Dermis blood vessel endothelial cell (primary cell): ENCODE data around the gene NKD2. TPM values are rescaled to one million over a fixed set of nuclear protein-coding genes. Genes with fewer than 3 reads are reported as not detected.
"Not testable (repeated sequence)": the region's sequence is repeated elsewhere in the genome, so short reads cannot be mapped to it uniquely, and the experiment has no call there.

ENCODE experiments used
- DNase-seq: peaks from one replicate; pipeline ENCODE4 v3.0.0; 2010
- total RNA-seq: library from RNA; depleted of rRNA; stranded (reverse); fragments of >200 nt; gene quantifications from 2 replicates; pipeline ENCODE4 v1.2.3, GENCODE V29; 2014

NKD2 gene
- total RNA-seq, 1 donor from 2014 or later = 0.17 TPM

GRCh38 chr5:979100-979817 lies 29.3 kb upstream of the NKD2 start:
- no peak for DNase-seq

DNA sequence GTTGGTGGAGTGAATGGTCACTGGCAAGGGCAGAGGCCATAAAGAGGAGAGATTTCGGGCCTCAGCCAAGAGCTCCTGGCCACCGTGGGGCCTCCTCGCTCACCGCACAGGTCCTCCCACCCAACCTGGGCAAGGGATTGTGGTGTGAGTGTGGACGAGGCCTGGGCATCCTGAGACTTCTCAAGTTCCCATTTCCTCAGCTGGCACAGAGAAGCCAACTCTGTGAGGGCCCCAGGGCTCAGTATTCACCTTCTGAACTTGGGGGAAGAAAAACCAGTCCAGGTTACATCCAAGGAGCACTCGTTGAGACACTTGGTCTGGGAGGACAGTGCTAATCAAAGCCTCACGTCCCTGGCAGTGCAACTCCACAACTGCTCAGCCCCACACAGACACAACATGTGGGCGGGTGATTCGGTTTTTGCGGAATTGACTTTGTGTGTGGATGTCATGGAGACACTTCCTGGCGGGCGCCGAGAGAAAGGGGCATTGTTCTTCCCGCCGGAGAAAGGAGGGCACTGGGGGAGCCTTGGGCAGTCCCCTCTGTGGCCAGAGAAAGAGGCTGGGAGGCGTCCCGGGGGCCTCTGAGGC lies 28.5 kb upstream of the NKD2 start:
- DNase-seq = peak; percentile 83

- peak; percentile 21 for DNase-seq
Measured at GRCh38 chr5:980966-981365, 27.6 kb upstream of the NKD2 start.

DNA sequence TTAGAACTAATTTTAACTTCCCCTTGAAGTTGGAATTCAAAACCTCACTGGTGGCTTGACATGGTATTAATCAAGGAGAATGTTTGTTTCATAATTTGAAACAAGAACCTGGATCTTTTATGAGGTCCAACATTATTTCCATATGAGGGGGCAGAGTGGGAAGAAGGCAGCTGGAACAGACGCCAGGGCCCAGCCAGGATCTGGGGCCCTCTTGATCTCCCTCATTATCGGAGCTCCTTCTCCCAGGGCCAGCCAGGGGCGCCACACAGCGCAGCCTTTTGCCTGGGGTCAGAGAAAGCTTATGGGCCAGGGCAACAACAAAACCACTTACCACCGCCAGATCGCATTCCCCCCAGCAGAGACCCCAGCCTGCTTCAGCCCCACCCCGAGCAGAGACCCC lies 27.1 kb upstream of the NKD2 start:
- no peak for DNase-seq

DNA sequence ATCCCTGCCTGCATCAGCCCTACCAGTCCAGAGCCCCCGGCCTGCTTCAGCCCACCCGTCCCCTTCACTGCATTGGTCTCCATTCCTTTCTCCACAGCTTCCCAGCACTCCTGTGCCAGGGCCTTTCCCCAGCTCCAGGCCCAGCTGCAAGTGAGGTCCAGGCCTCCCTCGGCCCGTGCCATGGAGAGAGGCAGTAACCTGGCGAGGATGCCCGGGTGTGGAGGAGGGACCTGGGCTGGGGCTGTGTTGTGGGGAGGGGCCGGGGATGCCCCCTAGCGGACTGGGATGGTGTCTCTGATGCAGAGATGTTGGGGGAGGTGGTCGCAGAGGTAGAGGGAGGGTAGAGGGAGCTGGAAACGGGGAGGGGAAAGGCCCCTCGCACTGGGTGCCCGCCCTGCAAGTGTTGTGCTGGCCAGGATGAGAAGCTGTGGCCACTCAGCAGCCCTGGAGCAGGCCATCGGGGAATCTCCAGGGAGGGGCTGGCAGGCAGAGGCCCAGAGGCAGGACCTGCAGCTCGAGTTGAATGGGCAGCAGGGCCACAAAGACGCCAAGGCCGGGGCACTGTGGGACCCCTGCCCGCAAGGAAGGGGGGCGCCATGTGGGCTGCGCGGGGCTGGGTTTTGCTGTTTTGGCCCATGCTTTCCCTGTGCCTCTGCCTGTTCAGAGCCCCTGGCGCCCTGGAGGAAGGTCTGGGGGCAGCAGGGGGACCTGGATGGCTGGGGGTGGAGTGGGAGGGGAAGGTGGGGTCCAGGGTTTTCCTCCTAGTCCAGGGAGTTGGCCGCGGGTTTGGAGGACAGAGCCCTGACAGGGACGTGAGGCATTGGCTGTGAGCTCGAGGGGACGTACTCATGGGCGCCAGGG lies 26.0 kb upstream of the NKD2 start:
- peak; percentile 39 for DNase-seq

DNA sequence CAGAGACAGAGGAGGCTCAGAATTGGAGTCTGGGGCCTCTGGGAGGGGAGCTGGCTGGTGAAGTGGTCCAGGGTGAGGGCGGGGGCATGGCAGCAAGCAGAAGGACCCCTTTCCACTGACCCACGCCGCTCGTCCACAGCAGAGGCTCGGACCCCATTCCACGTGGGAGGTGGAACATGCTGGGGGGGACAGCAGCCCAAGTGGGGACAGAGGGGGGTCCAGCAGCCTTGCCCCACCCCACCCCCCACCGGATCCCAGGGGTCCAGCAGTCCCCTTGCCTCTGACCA lies 25.4 kb upstream of the NKD2 start:
- DNase-seq = no peak

- DNase-seq = no peak
Measured at GRCh38 chr5:983568-983967, 25.0 kb upstream of the NKD2 start.

- DNase-seq = no peak
Measured at GRCh38 chr5:984774-985173, 23.8 kb upstream of the NKD2 start.

DNA sequence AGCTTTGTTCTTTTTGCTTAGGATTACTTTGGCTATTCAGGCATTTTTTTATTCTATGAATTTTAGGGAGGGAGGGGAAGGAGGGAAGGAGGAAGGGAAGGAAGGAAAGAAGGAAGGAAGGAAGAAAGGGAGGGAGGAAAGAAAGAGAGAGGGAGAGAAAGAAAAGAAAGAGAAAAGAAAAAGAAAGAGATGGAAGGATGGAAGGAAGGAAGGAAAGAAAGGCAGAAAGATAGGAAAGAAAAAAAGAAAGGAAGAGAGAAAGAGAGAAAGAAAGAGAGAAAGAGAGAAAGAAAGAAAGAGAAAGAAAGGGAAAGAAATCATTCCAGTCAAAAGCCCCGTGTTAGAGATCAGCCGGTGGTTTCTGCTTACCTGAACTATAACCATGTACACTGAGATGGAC lies 20.8 kb upstream of the NKD2 start:
- no peak for DNase-seq

DNA sequence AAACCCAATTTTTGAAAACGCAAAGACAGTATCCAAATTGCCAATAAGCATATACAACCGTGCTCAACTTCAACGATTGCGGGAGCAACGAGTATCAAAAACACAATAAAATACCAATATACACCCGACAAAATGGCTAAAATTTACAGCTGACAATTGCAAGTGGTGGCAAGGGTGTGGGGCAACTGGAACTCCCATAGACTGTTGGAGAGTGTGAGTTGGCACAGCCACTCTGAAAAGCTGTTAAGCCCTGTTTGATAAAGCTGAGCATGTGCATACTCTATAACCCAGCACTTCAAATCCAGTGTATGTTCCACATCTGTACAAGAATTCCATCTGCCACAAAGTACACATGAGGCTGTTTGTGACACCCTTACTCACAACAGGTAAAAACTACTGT lies 20.3 kb upstream of the NKD2 start:
- DNase-seq = no peak

- peak; percentile 76 for DNase-seq
Measured at GRCh38 chr5:989961-990530, 18.6 kb upstream of the NKD2 start.

GRCh38 chr5:991472-992267 lies 16.9 kb upstream of the NKD2 start:
- no peak for DNase-seq

- no peak for DNase-seq
Measured at GRCh38 chr5:994272-994607, 14.4 kb upstream of the NKD2 start.

DNA sequence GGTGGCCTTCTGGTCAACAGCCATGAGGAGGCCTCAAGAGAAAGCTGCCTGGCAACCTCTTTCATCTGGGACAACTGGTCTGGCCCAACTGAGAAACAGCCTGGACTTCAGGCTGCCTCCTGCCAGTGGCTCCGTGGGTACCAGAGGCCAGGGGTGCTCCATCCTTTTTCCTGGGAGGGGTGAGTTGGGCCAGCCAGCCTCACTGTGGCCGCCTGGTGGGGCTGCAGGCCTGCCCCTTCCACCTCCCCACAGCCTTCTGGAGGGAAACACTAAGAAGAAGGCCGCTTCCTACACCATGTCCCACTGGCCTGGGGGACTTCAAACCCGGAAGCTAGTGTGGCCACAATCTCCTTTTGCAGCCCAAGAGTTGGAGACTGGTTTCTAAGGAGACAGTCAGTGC lies 13.8 kb upstream of the NKD2 start:
- DNase-seq = no peak

GRCh38 chr5:995318-995717 lies 13.3 kb upstream of the NKD2 start:
- no peak for DNase-seq

- no peak for DNase-seq
Measured at GRCh38 chr5:997001-997474, 11.6 kb upstream of the NKD2 start.

- no peak for DNase-seq
Measured at GRCh38 chr5:997711-998110, 10.9 kb upstream of the NKD2 start.

DNA sequence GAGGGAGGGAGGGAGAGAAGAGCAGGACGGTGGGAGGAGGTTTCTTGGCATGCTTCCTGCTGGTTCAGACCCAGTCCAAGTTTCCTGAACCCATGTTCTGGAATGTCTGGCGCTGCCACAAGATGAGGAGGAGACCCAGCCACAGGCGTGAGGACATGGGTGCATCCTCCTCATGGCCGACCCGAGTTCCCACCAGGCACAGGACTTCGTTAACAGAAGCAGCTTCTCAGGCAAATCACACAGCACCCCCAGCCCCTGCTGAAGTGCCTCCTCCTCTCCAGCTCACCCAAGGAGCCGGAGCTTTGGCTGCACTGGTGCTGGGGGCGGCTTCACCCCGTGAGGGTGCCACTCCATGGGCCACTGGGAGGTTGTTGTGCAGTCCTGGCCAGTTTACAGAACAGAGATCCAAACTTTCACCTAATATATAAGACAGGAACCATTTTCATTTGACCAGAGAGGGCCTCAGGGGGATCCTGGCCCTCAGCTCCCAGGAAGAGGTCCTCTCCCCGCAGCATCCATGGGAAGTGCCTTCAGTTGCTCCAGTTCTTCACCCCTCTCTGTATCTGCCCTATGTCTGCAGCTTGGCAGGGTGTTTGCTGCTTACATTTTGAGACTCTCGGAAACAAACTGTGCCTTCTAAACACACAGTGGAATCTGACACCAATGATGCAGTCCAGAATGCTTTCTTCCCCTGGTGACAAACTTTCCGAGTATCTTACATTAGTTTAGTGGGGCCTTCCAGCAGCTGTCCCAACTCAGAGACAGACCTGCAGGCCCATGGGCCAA lies 10.2 kb upstream of the NKD2 start:
- no peak for DNase-seq

DNA sequence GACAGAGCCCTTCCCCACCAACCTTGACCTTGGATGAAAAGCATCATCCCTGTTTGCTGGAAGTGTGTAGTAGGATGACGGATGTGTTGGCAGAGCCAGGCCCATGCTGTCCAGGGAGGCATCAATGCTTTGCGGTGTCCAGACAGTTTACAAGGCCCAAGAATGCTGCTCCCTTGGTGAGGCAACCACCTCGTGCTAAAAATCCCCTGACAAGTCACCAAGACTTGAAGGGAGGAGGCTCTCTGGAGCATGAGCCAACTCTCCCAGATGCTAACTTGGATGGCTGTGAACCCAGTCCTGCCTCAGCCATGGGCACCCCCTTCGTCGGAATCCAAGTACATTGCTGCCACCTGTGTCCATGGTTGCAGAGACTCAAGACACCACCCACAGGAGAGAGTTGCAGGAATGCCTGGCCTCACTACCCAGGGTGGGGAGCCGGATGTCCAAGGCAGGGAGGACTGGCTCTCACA lies 9.5 kb upstream of the NKD2 start:
- DNase-seq = no peak

DNA sequence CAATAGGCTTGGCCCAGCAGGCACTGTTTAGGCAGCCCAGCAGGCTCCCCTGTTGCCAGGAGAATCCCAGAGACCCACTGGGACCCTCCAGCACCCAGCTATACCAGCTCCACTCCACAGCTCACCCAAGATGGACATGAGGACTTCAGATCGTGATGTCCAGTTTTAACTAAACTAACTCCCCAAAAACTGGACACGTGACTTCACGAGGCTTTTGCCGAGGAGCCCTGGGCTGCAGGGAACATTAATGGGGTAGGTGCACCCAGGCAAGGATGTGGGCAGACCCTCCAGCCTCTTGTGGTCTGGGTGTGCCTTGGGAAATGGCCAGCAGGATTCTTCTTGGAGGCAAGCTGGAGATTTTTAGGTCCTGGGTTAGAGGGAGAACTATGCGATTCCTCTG lies 8.9 kb upstream of the NKD2 start:
- DNase-seq = no peak

DNA sequence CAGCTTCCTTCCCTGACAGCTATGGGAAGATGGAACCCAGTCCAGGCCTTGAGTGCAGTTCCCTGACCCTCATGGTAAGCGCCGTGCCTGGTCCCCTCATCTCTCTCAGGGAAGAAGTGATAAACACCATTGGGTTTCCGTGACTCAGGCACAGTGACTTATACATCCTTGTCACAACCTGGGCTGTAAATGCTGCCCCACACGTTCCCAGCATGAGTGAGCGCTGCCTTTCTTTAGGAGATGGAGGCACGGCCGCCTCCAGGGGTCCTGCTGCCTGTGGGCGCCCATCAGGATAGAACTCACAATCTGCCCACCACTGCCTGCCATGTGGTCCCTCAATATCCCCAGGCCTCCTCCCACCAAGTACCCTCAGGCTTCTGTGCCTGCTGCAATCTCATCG lies 8.3 kb upstream of the NKD2 start:
- DNase-seq = no peak

- DNase-seq = not testable (repeated sequence)
Measured at GRCh38 chr5:1000831-1001230, 7.8 kb upstream of the NKD2 start.
